Activated B cell treated with CpG ODN at 0.5 μM for 24 hours (primary cell): Measurements from ENCODE around the gene SLC30A2. TPM values are rescaled to one million over a fixed set of nuclear protein-coding genes. Genes with fewer than 3 reads are reported as not detected.

Experiments
- ATAC-seq: fragments of 200-7000 bp; cut with Tn5 transposase; one replicate; pipeline ENCODE4 v1.10.0; 2021; ENCODE audit warnings: low read depth, mild to moderate bottlenecking, moderate library complexity
- CTCF ChIA-PET: fragments of 350-600 bp; sonication (Branson Sonifier 250); formaldehyde crosslinking; loops from one replicate; lab custom pipeline; 2021; ENCODE audit warnings: antibody characterized with exemption; lab: Charles Lee
- POLR2A ChIA-PET: fragments of 350-600 bp; sonication (Branson Sonifier 250); formaldehyde crosslinking; loops from one replicate; lab custom pipeline; 2021; ENCODE audit warnings: antibody characterized with exemption; lab: Charles Lee
- DNase-seq: peaks from one replicate; pipeline ENCODE4 v3.0.0; 2022
- H3K27ac Mint-ChIP-seq: one replicate; pipeline ENCODE4 v1.8.0; 2020; ENCODE audit warnings: mixed read lengths
- H3K27me3 Mint-ChIP-seq: one replicate; pipeline ENCODE4 v1.8.0; 2021; ENCODE audit warnings: mixed read lengths
- H3K36me3 Mint-ChIP-seq: one replicate; pipeline ENCODE4 v1.8.0; 2021; ENCODE audit warnings: low read depth, mixed read lengths
- H3K4me1 Mint-ChIP-seq: one replicate; pipeline ENCODE4 v1.8.0; 2021; ENCODE audit warnings: mixed read lengths
- H3K4me3 Mint-ChIP-seq: one replicate; pipeline ENCODE4 v1.8.0; 2020; ENCODE audit warnings: mild to moderate bottlenecking, mixed read lengths
- H3K9me3 Mint-ChIP-seq: one replicate; pipeline ENCODE4 v1.8.0; 2020; ENCODE audit warnings: mixed read lengths
- intact Hi-C: fragments of 100-400 bp; cut with micrococcal nuclease; formaldehyde crosslinking; loops from one replicate; pipeline ENCODE4 v1.15.1; 2024
- total RNA-seq: library from RNA; stranded (reverse); gene quantifications from 2 replicates; pipeline ENCODE4 v1.2.3, GENCODE V29; 2022
- TF ChIP-seq, protein P1 (sequence below): fragments of 200-600 bp; IDR thresholded peaks from one replicate; pipeline ENCODE4 v1.8.0; 2022; ENCODE audit warnings: antibody characterized with exemption, mild to moderate bottlenecking

Gene SLC30A2
- total RNA-seq, 1 donor from 2014 or later = not detected

DNA sequence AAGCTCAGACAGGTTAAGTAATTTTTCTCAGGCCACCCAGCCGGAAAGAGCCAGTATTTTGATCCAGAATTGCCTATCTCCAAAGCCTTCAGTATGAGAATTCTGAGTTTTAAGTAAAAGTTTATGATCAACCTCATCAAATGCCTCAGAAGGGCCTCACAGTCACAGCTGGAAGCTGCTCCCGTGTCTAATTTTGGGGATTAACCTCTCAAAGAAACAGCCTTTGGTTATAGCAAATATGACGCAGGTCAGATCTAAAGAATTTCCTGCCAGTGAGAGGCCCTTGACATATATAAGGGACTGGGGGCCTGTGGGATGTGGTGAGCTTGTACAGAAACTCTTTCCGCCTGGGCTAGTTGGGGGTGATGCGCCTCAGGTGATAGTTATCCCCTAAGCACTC, 22.1 kb downstream of the SLC30A2 start:
- Mint-ChIP-seq H3K9me3 (no peaks in the 10 kb centered on the region), H3K27ac (no peak overlapping the region), H3K27me3 (peaks cover 6% of the 10 kb centered on the region), H3K4me3 (no peak overlapping the region), H3K4me1 (no peaks in the 10 kb centered on the region), H3K36me3 (no peaks in the 10 kb centered on the region)
- intact Hi-C loops = no loop called here
- no peak for ATAC-seq
- TF ChIP-seq, protein P1, sequence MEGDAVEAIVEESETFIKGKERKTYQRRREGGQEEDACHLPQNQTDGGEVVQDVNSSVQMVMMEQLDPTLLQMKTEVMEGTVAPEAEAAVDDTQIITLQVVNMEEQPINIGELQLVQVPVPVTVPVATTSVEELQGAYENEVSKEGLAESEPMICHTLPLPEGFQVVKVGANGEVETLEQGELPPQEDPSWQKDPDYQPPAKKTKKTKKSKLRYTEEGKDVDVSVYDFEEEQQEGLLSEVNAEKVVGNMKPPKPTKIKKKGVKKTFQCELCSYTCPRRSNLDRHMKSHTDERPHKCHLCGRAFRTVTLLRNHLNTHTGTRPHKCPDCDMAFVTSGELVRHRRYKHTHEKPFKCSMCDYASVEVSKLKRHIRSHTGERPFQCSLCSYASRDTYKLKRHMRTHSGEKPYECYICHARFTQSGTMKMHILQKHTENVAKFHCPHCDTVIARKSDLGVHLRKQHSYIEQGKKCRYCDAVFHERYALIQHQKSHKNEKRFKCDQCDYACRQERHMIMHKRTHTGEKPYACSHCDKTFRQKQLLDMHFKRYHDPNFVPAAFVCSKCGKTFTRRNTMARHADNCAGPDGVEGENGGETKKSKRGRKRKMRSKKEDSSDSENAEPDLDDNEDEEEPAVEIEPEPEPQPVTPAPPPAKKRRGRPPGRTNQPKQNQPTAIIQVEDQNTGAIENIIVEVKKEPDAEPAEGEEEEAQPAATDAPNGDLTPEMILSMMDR = no peak
- ChIA-PET CTCF (no interaction called here), POLR2A (no interaction called here)
- DNase-seq = no peak

DNA sequence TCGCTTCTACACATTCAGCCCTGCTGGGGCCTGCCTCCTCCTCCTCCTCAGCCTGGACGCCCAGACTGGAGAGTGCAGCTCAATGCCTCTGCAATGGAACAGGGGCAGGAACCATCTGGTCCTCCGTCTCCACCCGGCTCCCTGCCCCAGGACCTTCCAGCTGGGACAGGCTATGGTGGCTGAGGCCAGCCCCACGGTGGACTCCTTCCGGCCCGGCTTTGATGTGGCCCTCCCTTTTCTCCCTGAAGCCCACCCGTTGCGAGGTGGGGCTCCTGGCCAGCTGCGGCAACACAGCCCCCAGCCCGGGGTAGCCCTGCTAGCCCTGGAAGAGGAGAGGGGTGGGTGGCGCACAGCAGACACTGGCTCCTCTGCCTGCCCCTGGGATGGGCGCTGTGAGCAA, 22.9 kb downstream of the SLC30A2 start:
- POLR2A ChIA-PET = no interaction called here
- no peaks in the 10 kb centered on the region for H3K36me3 Mint-ChIP-seq
- no peak overlapping the region for H3K4me3 Mint-ChIP-seq

DNA sequence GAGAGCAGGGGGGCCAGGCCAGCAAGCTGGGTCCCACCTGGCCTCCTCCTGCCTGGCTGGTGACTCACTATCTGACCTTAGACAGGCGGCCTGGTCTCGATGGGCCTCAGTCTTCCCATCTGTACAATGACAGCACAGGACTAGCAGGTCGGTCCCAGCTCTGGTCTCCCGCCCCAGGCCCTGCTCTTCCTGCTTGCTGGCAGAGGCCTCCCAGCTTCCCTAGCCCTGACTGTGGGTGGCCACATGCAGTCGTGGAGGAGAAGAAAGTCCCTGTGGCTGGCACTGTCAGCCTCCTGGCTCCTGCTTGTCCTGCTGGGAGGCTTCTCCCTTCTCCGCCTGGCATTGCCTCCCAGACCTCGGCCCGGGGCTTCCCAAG, 23.5 kb downstream of the SLC30A2 start:
- ATAC-seq (no peak), DNase-seq (no peak)
- Mint-ChIP-seq H3K27ac (no peak overlapping the region), H3K36me3 (no peaks in the 10 kb centered on the region), H3K4me1 (no peaks in the 10 kb centered on the region), H3K27me3 (peaks cover 6% of the 10 kb centered on the region), H3K9me3 (no peaks in the 10 kb centered on the region), H3K4me3 (no peak overlapping the region)
- TF ChIP-seq, protein P1 = no peak
- ChIA-PET POLR2A (interaction anchor here (0.7 kb wide), 1 partner anchor 36 kb away, joined by 6 read pairs; no protein-coding TSS in a partner anchor), CTCF (no interaction called here)
- intact Hi-C loops = no loop called here

More for the DNA sequence above, 22.9 kb downstream of the SLC30A2 start:
- Mint-ChIP-seq H3K4me1 (no peaks in the 10 kb centered on the region), H3K27ac (no peak overlapping the region), H3K27me3 (peaks cover 6% of the 10 kb centered on the region), H3K9me3 (no peaks in the 10 kb centered on the region)
- TF ChIP-seq, protein P1 = no peak
- intact Hi-C loops = no loop called here
- DNase-seq = no peak
- CTCF ChIA-PET = no interaction called here
- ATAC-seq = no peak

DNA sequence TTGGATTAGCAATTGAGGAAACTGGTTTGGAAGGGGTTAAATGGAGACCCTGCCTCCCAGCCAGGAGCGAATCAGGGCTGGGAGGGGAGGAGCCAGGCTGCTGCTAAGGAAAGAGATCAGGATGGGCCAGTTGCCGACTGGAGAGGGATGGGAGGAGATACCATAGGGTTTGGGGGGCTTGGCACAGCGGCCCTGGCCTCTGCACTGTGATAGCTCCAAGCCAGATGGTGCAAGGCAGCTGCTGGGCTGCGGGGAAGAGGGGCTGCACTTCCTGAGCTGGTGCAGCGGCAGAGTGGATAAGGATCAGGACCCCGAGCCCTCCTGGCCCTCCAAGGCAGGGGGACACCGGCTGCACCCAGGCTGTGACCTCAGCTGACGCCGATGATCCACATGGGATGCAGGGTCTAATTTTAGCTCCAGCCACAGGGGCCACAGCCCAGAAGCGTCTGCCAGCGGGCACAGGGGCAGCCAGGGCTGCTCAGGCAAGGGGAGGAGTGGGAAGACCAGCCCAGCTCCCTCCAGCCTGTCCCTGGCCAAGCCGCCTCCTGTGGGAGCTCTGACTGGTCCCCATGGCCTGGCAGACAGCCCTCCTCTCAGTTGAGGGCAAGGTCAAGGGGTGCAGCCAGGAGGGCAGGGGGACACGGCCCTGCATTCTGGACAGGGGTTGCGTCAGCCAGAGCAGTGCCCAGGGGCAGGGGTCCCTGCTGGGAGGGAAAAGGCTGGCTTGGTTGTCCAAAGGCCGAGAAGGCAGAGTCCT, 24.1 kb downstream of the SLC30A2 start, which contains the start of gene EXTL1:
EXTL1 (plus strand) TSS at position 129 of the 757 bp plus-strand sequence. CDS start 872 bp downstream, outside the sequence.
- intact Hi-C loops = no loop called here
- Mint-ChIP-seq H3K4me1 (no peaks in the 10 kb centered on the region), H3K4me3 (no peak within 1 kb of the TSS), H3K9me3 (no peaks in the 10 kb centered on the region), H3K27ac (no peak within 1 kb of the TSS), H3K36me3 (no peaks in the 10 kb centered on the region), H3K27me3 (peaks cover 6% of the 10 kb centered on the region)
- TF ChIP-seq, protein P1 = no peak
- POLR2A ChIA-PET = interaction anchor here (0.7 kb wide), 2 partner anchors 27 to 37 kb away, joined by 3 to 6 read pairs; no protein-coding TSS in a partner anchor
- DNase-seq (no peak), ATAC-seq (no peak)
- CTCF ChIA-PET = no interaction called here

DNA sequence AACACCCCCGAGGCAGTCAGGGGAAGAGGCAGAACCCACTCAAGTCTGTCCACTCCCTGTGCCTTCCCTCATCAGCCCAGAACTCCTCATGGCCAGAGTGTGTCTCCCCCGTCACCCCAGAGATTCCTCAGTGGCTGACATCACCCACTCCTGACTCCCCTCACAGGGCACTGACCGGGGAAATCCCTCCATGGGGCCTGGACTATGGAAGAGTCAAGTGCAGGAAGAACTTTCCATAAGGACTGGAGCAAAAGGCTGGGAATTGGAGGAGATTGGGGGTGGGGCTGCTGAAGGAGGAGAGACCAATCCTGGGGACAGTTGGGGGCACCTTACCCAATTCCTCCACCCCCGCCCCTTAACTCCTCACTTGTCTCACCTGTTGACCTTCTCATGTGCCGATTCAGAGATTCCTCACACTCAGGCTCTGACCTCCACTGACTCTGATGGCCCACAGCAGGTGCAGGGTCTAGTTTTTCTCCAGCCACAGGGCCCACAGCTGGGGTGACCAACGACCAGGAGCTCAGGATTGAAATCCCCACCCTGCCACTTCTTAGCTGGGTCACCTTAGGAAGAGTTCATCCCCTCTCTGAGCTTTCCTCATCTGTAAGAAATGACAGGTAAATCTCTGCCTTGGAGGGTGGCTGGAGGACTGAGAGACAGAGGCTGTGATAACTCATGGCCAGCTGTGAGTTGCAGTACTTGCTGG, 24.8 kb downstream of the SLC30A2 start:
- H3K27me3 Mint-ChIP-seq = peaks cover 6% of the 10 kb centered on the region
- TF ChIP-seq, protein P1 = no peak
- no peaks in the 10 kb centered on the region for H3K9me3 Mint-ChIP-seq
- H3K4me1 Mint-ChIP-seq = no peaks in the 10 kb centered on the region
- H3K4me3 Mint-ChIP-seq = no peak overlapping the region
- H3K36me3 Mint-ChIP-seq = no peaks in the 10 kb centered on the region
- ATAC-seq (no peak), DNase-seq (no peak)
- intact Hi-C loops = no loop called here
- H3K27ac Mint-ChIP-seq = no peak overlapping the region
- POLR2A ChIA-PET = interaction anchor here (0.7 kb wide), 1 partner anchor 26 kb away, joined by 3 read pairs; no protein-coding TSS in a partner anchor
- CTCF ChIA-PET = no interaction called here
